ENCODE results near the gene SPG7. TPM values are rescaled to one million over a fixed set of nuclear protein-coding genes. Genes with fewer than 3 reads are reported as not detected.

Gene SPG7
- polyA plus RNA-seq, 1 experiment = 50.1 TPM

GRCh38 chr16:89466920-89467319, 41.3 kb upstream of the SPG7 start:
- CTCF ChIA-PET = no interaction called here
- Histone ChIP-seq H3K27ac (ENCODE audit: low read depth, low read length) (no peak overlapping the region), H3K9me3 (ENCODE audit: control insufficient read depth, insufficient read depth, low read length) (no peaks in the 10 kb centered on the region; the same call in 1 of the 2 replicates), H3K27me3 (ENCODE audit: control insufficient read depth, insufficient read depth, low read length) (no peaks in the 10 kb centered on the region), H3K4me3 (ENCODE audit: low read depth, low read length) (no peak overlapping the region)
- DNase-seq (ENCODE audit: low read depth, low spot score) = no peak
- POLR2A ChIA-PET = no interaction called here
- TF ChIP-seq CTCF (IDR thresholded peaks at IDR 0.05; ENCODE audit: low read depth, low read length) = no peak

GRCh38 chr16:89467382-89467781, 40.8 kb upstream of the SPG7 start:
- H3K27ac ChIP-seq (ENCODE audit: low read depth, low read length) = no peak overlapping the region
- no peak for DNase-seq (ENCODE audit: low read depth, low spot score)
- H3K4me3 ChIP-seq (ENCODE audit: low read depth, low read length) = no peak overlapping the region
- TF ChIP-seq CTCF (IDR thresholded peaks at IDR 0.05; ENCODE audit: low read depth, low read length) = no peak
- CTCF ChIA-PET = no interaction called here
- H3K27me3 ChIP-seq (ENCODE audit: control insufficient read depth, insufficient read depth, low read length) = no peaks in the 10 kb centered on the region
- POLR2A ChIA-PET = no interaction called here
- H3K9me3 ChIP-seq (ENCODE audit: control insufficient read depth, insufficient read depth, low read length) = no peaks in the 10 kb centered on the region; the same call in 1 of the 2 replicates

- no peak for TF ChIP-seq CTCF (IDR thresholded peaks at IDR 0.05; ENCODE audit: low read depth, low read length)
- Histone ChIP-seq H3K27ac (ENCODE audit: low read depth, low read length) (no peak overlapping the region), H3K4me3 (ENCODE audit: low read depth, low read length) (no peak overlapping the region), H3K27me3 (ENCODE audit: control insufficient read depth, insufficient read depth, low read length) (no peaks in the 10 kb centered on the region), H3K9me3 (ENCODE audit: control insufficient read depth, insufficient read depth, low read length) (no peaks in the 10 kb centered on the region)
- ChIA-PET CTCF (no interaction called here), POLR2A (interaction anchor here (1.1 kb wide), 1 partner anchor 13 kb away, joined by 6 read pairs; no protein-coding TSS in a partner anchor)
- DNase-seq (ENCODE audit: low read depth, low spot score) = no peak
Measured at GRCh38 chr16:89472711-89473075, 35.5 kb upstream of the SPG7 start.

- Histone ChIP-seq H3K27ac (ENCODE audit: low read depth, low read length) (peak overlapping the region; percentile 48), H3K27me3 (ENCODE audit: control insufficient read depth, insufficient read depth, low read length) (no peaks in the 10 kb centered on the region), H3K4me3 (ENCODE audit: low read depth, low read length) (no peak overlapping the region), H3K9me3 (ENCODE audit: control insufficient read depth, insufficient read depth, low read length) (no peaks in the 10 kb centered on the region)
- no peak for TF ChIP-seq CTCF (IDR thresholded peaks at IDR 0.05; ENCODE audit: low read depth, low read length)
- CTCF ChIA-PET = no interaction called here
- DNase-seq (ENCODE audit: low read depth, low spot score) = no peak
- POLR2A ChIA-PET = interaction anchor here (1.1 kb wide), 1 partner anchor 12 kb away, joined by 6 read pairs; no protein-coding TSS in a partner anchor
Measured at GRCh38 chr16:89473136-89473712, 35.0 kb upstream of the SPG7 start.

- no peaks in the 10 kb centered on the region for H3K27me3 ChIP-seq (ENCODE audit: control insufficient read depth, insufficient read depth, low read length)
- POLR2A ChIA-PET = interaction anchor here (0.7 to 1.1 kb wide), 2 partner anchors 12 to 19 kb away, joined by 5 to 6 read pairs; no protein-coding TSS in a partner anchor
- no peak overlapping the region for H3K27ac ChIP-seq (ENCODE audit: low read depth, low read length)
- no peaks in the 10 kb centered on the region for H3K9me3 ChIP-seq (ENCODE audit: control insufficient read depth, insufficient read depth, low read length)
- no peak for TF ChIP-seq CTCF (IDR thresholded peaks at IDR 0.05; ENCODE audit: low read depth, low read length)
- CTCF ChIA-PET = no interaction called here
- no peak overlapping the region for H3K4me3 ChIP-seq (ENCODE audit: low read depth, low read length)
- DNase-seq (ENCODE audit: low read depth, low spot score) = no peak
Measured at GRCh38 chr16:89473791-89474414, 34.3 kb upstream of the SPG7 start.
